ENCODE results near the gene TLN1.

DNA sequence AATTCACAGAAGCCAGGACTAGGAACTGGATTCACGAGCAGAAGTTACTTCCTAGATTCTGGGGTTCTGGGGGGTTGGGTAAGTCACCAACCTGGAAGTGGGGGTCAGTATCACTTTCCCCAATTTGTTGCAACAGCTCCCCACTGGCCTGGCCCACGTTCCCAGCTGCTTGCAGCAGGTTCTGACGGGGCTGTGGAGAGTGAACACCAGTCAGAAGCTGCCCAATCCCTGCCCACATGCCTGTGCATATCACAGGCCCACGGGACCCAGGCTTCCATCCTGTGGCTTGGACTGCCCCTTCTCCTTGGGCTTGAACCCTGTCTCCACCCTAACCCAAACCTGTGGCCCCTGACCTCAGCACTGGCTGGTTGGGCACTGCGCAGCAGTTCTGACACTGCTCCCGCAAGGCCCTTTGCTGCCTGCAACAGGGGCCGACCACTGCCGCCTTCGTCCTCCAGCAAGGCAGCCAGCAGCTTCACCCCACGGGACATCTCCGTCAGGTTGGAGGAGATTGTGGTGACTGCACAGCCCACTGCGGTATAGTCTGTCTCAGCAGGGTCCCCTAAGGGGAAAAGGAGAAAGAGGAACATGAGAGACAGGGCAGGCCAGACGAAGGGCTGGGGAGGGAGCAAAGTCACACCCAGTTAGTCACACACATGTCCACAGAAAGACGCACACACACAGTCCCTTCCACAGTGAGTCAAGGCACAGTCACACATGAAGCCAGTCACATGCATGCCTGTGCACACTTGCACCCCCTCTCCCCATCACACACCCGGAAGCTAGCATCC, 13.1 kb downstream of the TLN1 start:
- no peak for TF ChIP-seq GATA2 (IDR thresholded peaks at IDR 0.05; ENCODE audit: low read depth, low read length)
- no peak for TF ChIP-seq GATA3 (IDR thresholded peaks at IDR 0.05; ENCODE audit: low read depth, low read length)

All from SH-SY5Y (cell line).